IMR-90 (cell line): ENCODE measurements around the gene CALY. TPM values are rescaled to one million over a fixed set of nuclear protein-coding genes. Genes with fewer than 3 reads are reported as not detected.

Experiments used
- ATAC-seq: fragments of 200-7000 bp; cut with Tn5 transposase; 2 replicates; pipeline ENCODE4 v1.9.1; 2020; ENCODE audit warnings: low read depth, mild to moderate bottlenecking, moderate library complexity
- BruUV-seq: library from RNA; stranded (reverse); fragments of 400-500 nt; replicated peaks from 2 replicates; lab custom pipeline; 2021; lab: Mats Ljungman, UMichigan
- CTCF ChIA-PET: fragments of 300-600 bp; formaldehyde crosslinking; extraction: SDS; loops from one replicate; lab custom pipeline; 2021; ENCODE audit warnings: antibody characterized with exemption; lab: Yijun Ruan, JAX
- POLR2A ChIA-PET: fragments of 300-600 bp; sonication (Branson Sonifier 250); formaldehyde crosslinking; loops from one replicate; lab custom pipeline; 2022; ENCODE audit warnings: antibody characterized with exemption; ENCODE audit not compliant: unreplicated experiment; lab: Charles Lee
- DNase-seq: peaks from one replicate; pipeline ENCODE4 v3.0.0; 2013
- H2AFZ ChIP-seq: replicated peaks from 2 replicates; pipeline ENCODE3; 2013; ENCODE audit warnings: low read length, mild to moderate bottlenecking; ENCODE audit not compliant: poor library complexity
- H2AK5ac ChIP-seq: 2 replicates; pipeline ENCODE4 v1.6.1; 2013; ENCODE audit warnings: low read depth, low read length, inconsistent platforms
- H2AK9ac ChIP-seq: replicated peaks from 2 replicates; pipeline ENCODE3; 2013; ENCODE audit warnings: mild to moderate bottlenecking, low read depth, low read length, moderate library complexity; ENCODE audit not compliant: poor library complexity
- H2BK120ac ChIP-seq: 2 replicates; pipeline ENCODE4 v1.6.1; 2013; ENCODE audit warnings: low read depth, low read length, inconsistent platforms
- H2BK15ac ChIP-seq: 3 replicates; pipeline ENCODE4 v1.6.1; 2013; ENCODE audit warnings: low read depth, low read length, inconsistent platforms
- H2BK20ac ChIP-seq: 2 replicates; pipeline ENCODE4 v1.6.1; 2013; ENCODE audit warnings: low read depth, mild to moderate bottlenecking, inconsistent platforms, low read length, moderate library complexity
- H2BK5ac ChIP-seq: 2 replicates; pipeline ENCODE4 v1.6.1; 2013; ENCODE audit warnings: mild to moderate bottlenecking, low read depth, low read length, inconsistent platforms; ENCODE audit not compliant: poor library complexity, severe bottlenecking
- H3K14ac ChIP-seq: replicated peaks from 2 replicates; pipeline ENCODE4 v1.6.1; 2013; ENCODE audit warnings: low read depth, low read length, inconsistent platforms
- H3K18ac ChIP-seq: 2 replicates; pipeline ENCODE4 v1.6.1; 2013; ENCODE audit warnings: low read depth, low read length, control low read depth
- H3K23ac ChIP-seq: 2 replicates; pipeline ENCODE4 v1.6.1; 2013; ENCODE audit warnings: low read depth, low read length, inconsistent platforms
- H3K27ac ChIP-seq: 2 replicates; pipeline ENCODE4 v1.5.1; 2013; ENCODE audit warnings: mild to moderate bottlenecking, control low read depth, low read length; ENCODE audit not compliant: insufficient read depth
- H3K27me3 ChIP-seq: 2 replicates; pipeline ENCODE4 v1.6.1; 2013; ENCODE audit warnings: low read length; ENCODE audit not compliant: control insufficient read depth, insufficient read depth
- H3K36me3 ChIP-seq: 2 replicates; pipeline ENCODE4 v1.6.1; 2013; ENCODE audit warnings: low read length, mixed read lengths; ENCODE audit not compliant: control insufficient read depth, insufficient read depth
- H3K4ac ChIP-seq: 2 replicates; pipeline ENCODE4 v1.6.1; 2013; ENCODE audit warnings: low read depth, low read length, inconsistent platforms
- H3K4me1 ChIP-seq: 2 replicates; pipeline ENCODE4 v1.6.1; 2013; ENCODE audit warnings: low read length, mixed read lengths; ENCODE audit not compliant: control insufficient read depth, insufficient read depth
- H3K4me2 ChIP-seq: 2 replicates; pipeline ENCODE4 v1.6.1; 2013; ENCODE audit warnings: low read depth, mild to moderate bottlenecking, control low read depth, low read length, moderate library complexity
- H3K4me3 ChIP-seq: 2 replicates; pipeline ENCODE4 v1.5.1; 2013; ENCODE audit warnings: low read depth, mild to moderate bottlenecking, control low read depth, low read length, moderate library complexity; ENCODE audit not compliant: insufficient read depth
- H3K56ac ChIP-seq: 2 replicates; pipeline ENCODE4 v1.6.1; 2013; ENCODE audit warnings: low read length, inconsistent platforms; ENCODE audit not compliant: insufficient read depth; ENCODE audit errors: extremely low read depth
- H3K79me1 ChIP-seq, 2 experiments: 2 replicates each; pipeline ENCODE4 v1.6.1; 2013; ENCODE audit warnings: low read length in 2 of 2, inconsistent platforms in 1 of 2, low read depth in 1 of 2
- H3K9ac ChIP-seq: 2 replicates; pipeline ENCODE4 v1.6.1; 2013; ENCODE audit warnings: low read depth, low read length, control low read depth
- H3K9me1 ChIP-seq: 2 replicates; pipeline ENCODE4 v1.6.1; 2013; ENCODE audit warnings: low read length, inconsistent platforms; ENCODE audit not compliant: insufficient read depth
- H3K9me3 ChIP-seq: 2 replicates; pipeline ENCODE4 v1.6.1; 2013; ENCODE audit warnings: low read length; ENCODE audit not compliant: control insufficient read depth, insufficient read depth
- H4K20me1 ChIP-seq: 2 replicates; pipeline ENCODE4 v1.6.1; 2013; ENCODE audit warnings: low read length, inconsistent platforms; ENCODE audit not compliant: insufficient read depth
- H4K5ac ChIP-seq: 2 replicates; pipeline ENCODE4 v1.6.1; 2013; ENCODE audit warnings: mild to moderate bottlenecking, low read depth, low read length, control low read depth
- H4K8ac ChIP-seq, 2 experiments: 2 replicates each; pipeline ENCODE4 v1.6.1; 2013; ENCODE audit warnings: low read depth in 2 of 2, low read length in 2 of 2, control low read depth in 1 of 2, inconsistent platforms in 1 of 2
- H4K91ac ChIP-seq: 2 replicates; pipeline ENCODE4 v1.6.1; 2013; ENCODE audit warnings: low read depth, low read length, inconsistent platforms; ENCODE audit not compliant: insufficient read depth
- BHLHE40 ChIP-seq: fragments of 150-350 bp; IDR thresholded peaks from 2 replicates; pipeline ENCODE4 v1.6.1; 2016; ENCODE audit warnings: mild to moderate bottlenecking, low read depth, low read length
- CEBPB ChIP-seq: IDR thresholded peaks from 2 replicates; pipeline ENCODE4 v1.6.1; 2012; ENCODE audit warnings: low read depth, low read length, improper control_type of control experiment
- CHD1 ChIP-seq: IDR thresholded peaks from 2 replicates; pipeline ENCODE4 v1.6.1; 2012; ENCODE audit warnings: low read depth, low read length, improper control_type of control experiment
- CTCF ChIP-seq: conservative IDR thresholded peaks from 2 replicates; pipeline ENCODE4 v1.5.1; 2012; ENCODE audit warnings: mild to moderate bottlenecking, low read depth, low read length, improper control_type of control experiment
- ELK1 ChIP-seq: fragments of 150-350 bp; IDR thresholded peaks from 2 replicates; pipeline ENCODE4 v1.6.1; 2016; ENCODE audit warnings: low read depth, mild to moderate bottlenecking, low read length, moderate library complexity, borderline replicate concordance
- FOS ChIP-seq: fragments of 150-350 bp; IDR thresholded peaks from 2 replicates; pipeline ENCODE4 v1.6.1; 2016; ENCODE audit warnings: low read depth, low read length
- MAFK ChIP-seq: IDR thresholded peaks from 2 replicates; pipeline ENCODE4 v1.6.1; 2012; ENCODE audit warnings: low read depth, low read length, improper control_type of control experiment
- MAZ ChIP-seq: IDR thresholded peaks from 2 replicates; pipeline ENCODE4 v1.6.1; 2012; ENCODE audit warnings: low read depth, mild to moderate bottlenecking, low read length, improper control_type of control experiment, moderate library complexity, borderline replicate concordance
- MXI1 ChIP-seq: IDR thresholded peaks from 2 replicates; pipeline ENCODE4 v1.6.1; 2012; ENCODE audit warnings: low read depth, mild to moderate bottlenecking, low read length, moderate library complexity, borderline replicate concordance
- NFE2L2 ChIP-seq: fragments of 150-350 bp; IDR thresholded peaks from 2 replicates; pipeline ENCODE4 v1.6.1; 2016; ENCODE audit warnings: low read depth, mild to moderate bottlenecking, low read length
- POLR2A ChIP-seq: IDR thresholded peaks from 2 replicates; pipeline ENCODE4 v1.6.1; 2012; ENCODE audit warnings: mild to moderate bottlenecking, low read depth, low read length
- RAD21 ChIP-seq: IDR thresholded peaks from 2 replicates; pipeline ENCODE4 v1.6.1; 2012; ENCODE audit warnings: low read length, improper control_type of control experiment
- RCOR1 ChIP-seq: IDR thresholded peaks from 2 replicates; pipeline ENCODE4 v1.6.1; 2012; ENCODE audit warnings: mild to moderate bottlenecking, low read length, improper control_type of control experiment; ENCODE audit not compliant: insufficient replicate concordance
- RFX5 ChIP-seq: IDR thresholded peaks from 2 replicates; pipeline ENCODE4 v1.8.0; 2012; ENCODE audit warnings: low read depth, mild to moderate bottlenecking, low read length, moderate library complexity
- SMC3 ChIP-seq: fragments of 150-350 bp; IDR thresholded peaks from 2 replicates; pipeline ENCODE4 v1.6.1; 2016; ENCODE audit warnings: low read depth, mild to moderate bottlenecking, antibody characterized with exemption, low read length, moderate library complexity
- USF2 ChIP-seq: fragments of 150-350 bp; IDR thresholded peaks from 2 replicates; pipeline ENCODE4 v1.6.1; 2017; ENCODE audit warnings: mild to moderate bottlenecking, antibody characterized with exemption, low read length, low read depth
- WGBS, 2 experiments: methylation state at CpG; one replicate each; pipeline versions ENCODE4 v1.1.5 to v1.1.7; 2013; ENCODE audit warnings: missing lambda C conversion rate in 2 of 2; ENCODE audit not compliant: insufficient read length in 1 of 2; ENCODE audit errors: extremely low coverage in 2 of 2; 5-methylcytosine and 5-hydroxymethylcytosine counted together
- dilution Hi-C: fragments of 300-500 bp; cut with HindIII; formaldehyde crosslinking; loops from one replicate; pipeline ENCODE4 v1.14.3; 2018; ENCODE audit warnings: low sequenced_read_pairs; ENCODE audit not compliant: unreplicated experiment
- in situ Hi-C: fragments of 300-500 bp; cut with MboI; formaldehyde crosslinking; loops from 3 replicates; pipeline ENCODE4 v1.14.3; 2019; ENCODE audit warnings: low sequenced_read_pairs, inconsistent platforms, mixed read lengths
- intact Hi-C: fragments of 100-400 bp; cut with micrococcal nuclease; formaldehyde crosslinking; loops from 2 replicates; pipeline ENCODE4 v1.10.0; 2022
- polyA plus RNA-seq, 3 experiments: library from polyadenylated mRNA; depleted of rRNA; stranded (reverse); fragments of >200 nt; gene quantifications; 2 replicates each; pipeline ENCODE4 v1.2.3, GENCODE V29; 2012; ENCODE audit warnings: low replicate concordance in 1 of 3
- total RNA-seq: library from RNA; depleted of rRNA; stranded (reverse); fragments of >200 nt; gene quantifications from 2 replicates; pipeline ENCODE4 v1.2.3, GENCODE V29; 2012

CALY gene
- total and polyA plus RNA-seq, 2 of the 4 experiments (the other 2 are of a cell fraction) = 0.34 TPM; not detected in 1

GRCh38 chr10:133303206-133303605 is 33.5 kb downstream of the CALY start:
- no peak overlapping the region for H3K4me3 ChIP-seq
- peaks cover 48% of the 10 kb centered on the region for H4K20me1 ChIP-seq
- in situ Hi-C loops = no loop called here
- H2BK5ac ChIP-seq = no peak overlapping the region
- H3K9me1 ChIP-seq = peaks cover 9% of the 10 kb centered on the region; the same call in 1 of the 2 replicates
- H3K9me3 ChIP-seq = no peaks in the 10 kb centered on the region
- no peak overlapping the region for H3K9ac ChIP-seq
- peaks cover 15 to 55% of the 10 kb centered on the region in 2 experiments for H3K79me1 ChIP-seq
- H3K23ac ChIP-seq = no peak overlapping the region
- H4K91ac ChIP-seq = no peak overlapping the region
- no peak overlapping the region for H2AK5ac ChIP-seq
- POLR2A ChIA-PET = no interaction called here
- BruUV-seq = no TSS peak
- H3K18ac ChIP-seq = no peak overlapping the region
- H3K56ac ChIP-seq = no peak overlapping the region
- H2AFZ ChIP-seq = no peak overlapping the region
- H3K14ac ChIP-seq = no peak overlapping the region
- no peak overlapping the region for H4K8ac ChIP-seq
- peaks cover 5% of the 10 kb centered on the region for H3K4me1 ChIP-seq
- H3K4me2 ChIP-seq = no peak overlapping the region
- 66% methylated on average over 3 of the region's 10 CpGs; no CpG with 5 or more reads in 1 of the 2 experiments for WGBS, 2 experiments
- ATAC-seq (no peak), DNase-seq (no peak)
- intact Hi-C loops = no loop called here
- no peak for TF ChIP-seq CTCF
- no peak for TF ChIP-seq BHLHE40
- no peak for TF ChIP-seq MAZ
- TF ChIP-seq FOS = no peak
- no peak for TF ChIP-seq RAD21
- no peak for TF ChIP-seq USF2
- TF ChIP-seq CEBPB = no peak
- TF ChIP-seq CHD1 = no peak
- no peak for TF ChIP-seq POLR2A
- TF ChIP-seq RCOR1 = no peak
- no peak for TF ChIP-seq NFE2L2
- no peak for TF ChIP-seq MXI1
- TF ChIP-seq RFX5 = no peak
- TF ChIP-seq MAFK = no peak
- no peak for TF ChIP-seq SMC3
- TF ChIP-seq ELK1 = no peak
- H2BK15ac ChIP-seq = no peak overlapping the region
- H3K27ac ChIP-seq = no peak overlapping the region
- no peak overlapping the region for H3K4ac ChIP-seq
- H3K36me3 ChIP-seq = peaks cover 26% of the 10 kb centered on the region
- no peak overlapping the region for H2BK20ac ChIP-seq
- dilution Hi-C loops = no loop called here
- H2AK9ac ChIP-seq = no peak overlapping the region
- H3K27me3 ChIP-seq = no peaks in the 10 kb centered on the region
- no peak overlapping the region for H4K5ac ChIP-seq
- CTCF ChIA-PET = interaction anchor here (1.2 kb wide), 1 partner anchor 159 kb away, joined by 4 read pairs; no protein-coding TSS in a partner anchor
- H2BK120ac ChIP-seq = no peak overlapping the region
